GM23338 (cell line): ENCODE data around the gene RSRC1. TPM values are rescaled to one million over a fixed set of nuclear protein-coding genes. Genes with fewer than 3 reads are reported as not detected.

Source experiments
- ATAC-seq: fragments of 200-7000 bp; cut with Tn5 transposase; 3 replicates; pipeline ENCODE4 v1.9.1; 2020
- DNase-seq: peaks from one replicate; pipeline ENCODE4 v3.0.0-alpha.2; 2015; ENCODE audit warnings: low spot score
- H2AFZ ChIP-seq: fragments of 200-600 bp; sonication (generic); 2 replicates; pipeline ENCODE4 v1.8.0; 2016; ENCODE audit warnings: antibody characterized with exemption, mild to moderate bottlenecking, moderate library complexity
- H3F3A ChIP-seq: fragments of 200-600 bp; sonication (generic); replicated peaks from 2 replicates; pipeline ENCODE4 v1.8.0; 2017; ENCODE audit warnings: antibody characterized with exemption, mixed run types, low read depth
- H3K27ac ChIP-seq: fragments of 200-600 bp; sonication (generic); 2 replicates; pipeline ENCODE4 v1.6.1; 2016; ENCODE audit warnings: low read depth
- H3K27me3 ChIP-seq: fragments of 200-600 bp; sonication (generic); 2 replicates; pipeline ENCODE4 v1.8.0; 2016; ENCODE audit warnings: mild to moderate bottlenecking, mixed run types, moderate library complexity; ENCODE audit not compliant: insufficient read depth
- H3K36me3 ChIP-seq: fragments of 200-600 bp; sonication (generic); 2 replicates; pipeline ENCODE4 v1.8.0; 2016; ENCODE audit warnings: mild to moderate bottlenecking; ENCODE audit not compliant: insufficient read depth
- H3K4me1 ChIP-seq: fragments of 200-600 bp; sonication (generic); 2 replicates; pipeline ENCODE4 v1.8.0; 2016; ENCODE audit warnings: mild to moderate bottlenecking, moderate library complexity; ENCODE audit not compliant: insufficient read depth
- H3K4me2 ChIP-seq: fragments of 200-600 bp; sonication (generic); 2 replicates; pipeline ENCODE4 v1.7.1; 2017; ENCODE audit warnings: mixed run types
- H3K4me3 ChIP-seq: fragments of 200-600 bp; sonication (generic); 2 replicates; pipeline ENCODE4 v1.6.1; 2016; ENCODE audit warnings: mixed run types
- H3K79me2 ChIP-seq: fragments of 200-600 bp; sonication (generic); replicated peaks from 2 replicates; pipeline ENCODE4 v1.8.0; 2017; ENCODE audit warnings: mild to moderate bottlenecking; ENCODE audit not compliant: insufficient read depth
- H3K9me2 ChIP-seq: fragments of 200-600 bp; sonication (generic); 2 replicates; pipeline ENCODE4 v1.8.0; 2017; ENCODE audit not compliant: insufficient read depth
- H4K20me1 ChIP-seq: fragments of 200-600 bp; sonication (generic); replicated peaks from 2 replicates; pipeline ENCODE4 v1.8.0; 2017; ENCODE audit warnings: mild to moderate bottlenecking; ENCODE audit not compliant: insufficient read depth
- H3K27ac Mint-ChIP-seq: 2 replicates; pipeline ENCODE4 v1.8.0; 2020; ENCODE audit warnings: inconsistent platforms, mild to moderate bottlenecking, moderate library complexity, mixed read lengths
- H3K27me3 Mint-ChIP-seq: 3 replicates; pipeline ENCODE4 v1.8.0; 2022; ENCODE audit warnings: low read depth, mild to moderate bottlenecking, moderate library complexity, mixed read lengths, inconsistent platforms; ENCODE audit not compliant: insufficient read depth, poor library complexity
- H3K36me3 Mint-ChIP-seq: 3 replicates; pipeline ENCODE4 v1.8.0; 2021; ENCODE audit warnings: low read depth, mild to moderate bottlenecking, inconsistent platforms, moderate library complexity, mixed read lengths
- H3K4me1 Mint-ChIP-seq: 3 replicates; pipeline ENCODE4 v1.8.0; 2020; ENCODE audit warnings: mild to moderate bottlenecking, inconsistent platforms, mixed read lengths
- H3K4me3 Mint-ChIP-seq: 3 replicates; pipeline ENCODE4 v1.8.0; 2021; ENCODE audit warnings: moderate library complexity, mild to moderate bottlenecking, inconsistent platforms, mixed read lengths
- H3K9me3 Mint-ChIP-seq: 3 replicates; pipeline ENCODE4 v1.8.0; 2020; ENCODE audit warnings: moderate library complexity, mild to moderate bottlenecking, inconsistent platforms, mixed read lengths
- EZH2 ChIP-seq: fragments of 200-600 bp; sonication (generic); IDR thresholded peaks from one replicate; pipeline ENCODE4 v1.8.0; 2017; ENCODE audit warnings: antibody characterized with exemption, mild to moderate bottlenecking, low read depth; ENCODE audit not compliant: unreplicated experiment
- JUNB ChIP-seq: IDR thresholded peaks from one replicate; pipeline ENCODE4 v1.6.1; 2016; ENCODE audit warnings: antibody characterized with exemption; ENCODE audit not compliant: unreplicated experiment
- POLR2AphosphoS5 ChIP-seq: IDR thresholded peaks from 2 replicates; pipeline ENCODE4 v1.6.1; 2016; ENCODE audit warnings: antibody characterized with exemption, low read depth
- STAT1 ChIP-seq: IDR thresholded peaks from one replicate; pipeline ENCODE4 v1.6.1; 2016; ENCODE audit warnings: antibody characterized with exemption; ENCODE audit not compliant: unreplicated experiment
- ZNF114 ChIP-seq: fragments of 250-450 bp; sonication (Bioruptor Pico); IDR thresholded peaks from 2 replicates; pipeline ENCODE4 v1.5.0; 2020; ENCODE audit warnings: mild to moderate bottlenecking, moderate library complexity
- ZNF331 ChIP-seq: fragments of 250-450 bp; sonication (Bioruptor Pico); IDR thresholded peaks from 2 replicates; pipeline ENCODE4 v1.5.0; 2020; ENCODE audit warnings: low read depth, mild to moderate bottlenecking, moderate library complexity
- polyA plus RNA-seq: library from polyadenylated mRNA; unstranded; fragments of >200 nt; fragmentation: Nextera tagmentation; extraction: Ambion mirVana; gene quantifications from 2 replicates; pipeline ENCODE4 v1.2.1, GENCODE V29; 2016
- total RNA-seq: library from RNA; depleted of rRNA; stranded (reverse); fragments of >200 nt; shearing (Covaris generic); gene quantifications from 2 replicates; pipeline ENCODE4 v1.2.3, GENCODE V29; 2014
- TF ChIP-seq, protein P1 (sequence below): fragments of 250-450 bp; sonication (Bioruptor Pico); IDR thresholded peaks from 2 replicates; pipeline ENCODE4 v1.5.0; 2020; ENCODE audit warnings: mild to moderate bottlenecking, moderate library complexity
- TF ChIP-seq, protein P2 (sequence below), 2 experiments: fragments of 200-600 bp in 1 of 2; sonication (generic) in 1 of 2; conservative IDR thresholded peaks; 2 replicates each; pipeline versions ENCODE4 v1.5.1 to v1.6.1; 2016 to 2017; ENCODE audit warnings: antibody characterized with exemption in 2 of 2, low read depth in 2 of 2, mild to moderate bottlenecking in 2 of 2, moderate library complexity in 1 of 2
- TF ChIP-seq, protein P3 (sequence below): IDR thresholded peaks from 2 replicates; pipeline ENCODE4 v1.6.1; 2016; ENCODE audit warnings: antibody characterized with exemption

The RSRC1 gene
- total and polyA plus RNA-seq, 2 experiments from 2014 or later, result 32.5 to 76.8 TPM

DNA sequence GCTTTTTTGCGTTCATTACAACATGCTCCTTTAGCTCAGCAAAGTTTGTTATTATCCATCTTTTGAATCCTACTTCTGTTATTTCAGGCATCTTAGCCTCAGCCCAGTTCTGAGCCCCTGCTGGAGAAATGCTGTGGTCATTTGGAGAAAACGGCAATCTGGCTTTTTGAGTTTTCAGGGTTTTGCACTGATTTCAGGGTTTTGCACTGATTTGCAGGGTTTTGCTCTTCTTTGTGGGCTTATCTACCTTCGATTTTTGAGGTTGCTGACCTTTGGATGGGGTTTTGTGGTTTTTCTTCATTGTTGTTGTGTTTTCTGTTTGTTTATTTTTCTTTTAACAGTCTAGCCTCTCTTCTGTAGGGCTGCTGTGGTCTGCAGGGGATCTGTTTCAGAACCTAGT lies 137.4 kb downstream of the RSRC1 start (continued):
- TF ChIP-seq, protein P1, sequence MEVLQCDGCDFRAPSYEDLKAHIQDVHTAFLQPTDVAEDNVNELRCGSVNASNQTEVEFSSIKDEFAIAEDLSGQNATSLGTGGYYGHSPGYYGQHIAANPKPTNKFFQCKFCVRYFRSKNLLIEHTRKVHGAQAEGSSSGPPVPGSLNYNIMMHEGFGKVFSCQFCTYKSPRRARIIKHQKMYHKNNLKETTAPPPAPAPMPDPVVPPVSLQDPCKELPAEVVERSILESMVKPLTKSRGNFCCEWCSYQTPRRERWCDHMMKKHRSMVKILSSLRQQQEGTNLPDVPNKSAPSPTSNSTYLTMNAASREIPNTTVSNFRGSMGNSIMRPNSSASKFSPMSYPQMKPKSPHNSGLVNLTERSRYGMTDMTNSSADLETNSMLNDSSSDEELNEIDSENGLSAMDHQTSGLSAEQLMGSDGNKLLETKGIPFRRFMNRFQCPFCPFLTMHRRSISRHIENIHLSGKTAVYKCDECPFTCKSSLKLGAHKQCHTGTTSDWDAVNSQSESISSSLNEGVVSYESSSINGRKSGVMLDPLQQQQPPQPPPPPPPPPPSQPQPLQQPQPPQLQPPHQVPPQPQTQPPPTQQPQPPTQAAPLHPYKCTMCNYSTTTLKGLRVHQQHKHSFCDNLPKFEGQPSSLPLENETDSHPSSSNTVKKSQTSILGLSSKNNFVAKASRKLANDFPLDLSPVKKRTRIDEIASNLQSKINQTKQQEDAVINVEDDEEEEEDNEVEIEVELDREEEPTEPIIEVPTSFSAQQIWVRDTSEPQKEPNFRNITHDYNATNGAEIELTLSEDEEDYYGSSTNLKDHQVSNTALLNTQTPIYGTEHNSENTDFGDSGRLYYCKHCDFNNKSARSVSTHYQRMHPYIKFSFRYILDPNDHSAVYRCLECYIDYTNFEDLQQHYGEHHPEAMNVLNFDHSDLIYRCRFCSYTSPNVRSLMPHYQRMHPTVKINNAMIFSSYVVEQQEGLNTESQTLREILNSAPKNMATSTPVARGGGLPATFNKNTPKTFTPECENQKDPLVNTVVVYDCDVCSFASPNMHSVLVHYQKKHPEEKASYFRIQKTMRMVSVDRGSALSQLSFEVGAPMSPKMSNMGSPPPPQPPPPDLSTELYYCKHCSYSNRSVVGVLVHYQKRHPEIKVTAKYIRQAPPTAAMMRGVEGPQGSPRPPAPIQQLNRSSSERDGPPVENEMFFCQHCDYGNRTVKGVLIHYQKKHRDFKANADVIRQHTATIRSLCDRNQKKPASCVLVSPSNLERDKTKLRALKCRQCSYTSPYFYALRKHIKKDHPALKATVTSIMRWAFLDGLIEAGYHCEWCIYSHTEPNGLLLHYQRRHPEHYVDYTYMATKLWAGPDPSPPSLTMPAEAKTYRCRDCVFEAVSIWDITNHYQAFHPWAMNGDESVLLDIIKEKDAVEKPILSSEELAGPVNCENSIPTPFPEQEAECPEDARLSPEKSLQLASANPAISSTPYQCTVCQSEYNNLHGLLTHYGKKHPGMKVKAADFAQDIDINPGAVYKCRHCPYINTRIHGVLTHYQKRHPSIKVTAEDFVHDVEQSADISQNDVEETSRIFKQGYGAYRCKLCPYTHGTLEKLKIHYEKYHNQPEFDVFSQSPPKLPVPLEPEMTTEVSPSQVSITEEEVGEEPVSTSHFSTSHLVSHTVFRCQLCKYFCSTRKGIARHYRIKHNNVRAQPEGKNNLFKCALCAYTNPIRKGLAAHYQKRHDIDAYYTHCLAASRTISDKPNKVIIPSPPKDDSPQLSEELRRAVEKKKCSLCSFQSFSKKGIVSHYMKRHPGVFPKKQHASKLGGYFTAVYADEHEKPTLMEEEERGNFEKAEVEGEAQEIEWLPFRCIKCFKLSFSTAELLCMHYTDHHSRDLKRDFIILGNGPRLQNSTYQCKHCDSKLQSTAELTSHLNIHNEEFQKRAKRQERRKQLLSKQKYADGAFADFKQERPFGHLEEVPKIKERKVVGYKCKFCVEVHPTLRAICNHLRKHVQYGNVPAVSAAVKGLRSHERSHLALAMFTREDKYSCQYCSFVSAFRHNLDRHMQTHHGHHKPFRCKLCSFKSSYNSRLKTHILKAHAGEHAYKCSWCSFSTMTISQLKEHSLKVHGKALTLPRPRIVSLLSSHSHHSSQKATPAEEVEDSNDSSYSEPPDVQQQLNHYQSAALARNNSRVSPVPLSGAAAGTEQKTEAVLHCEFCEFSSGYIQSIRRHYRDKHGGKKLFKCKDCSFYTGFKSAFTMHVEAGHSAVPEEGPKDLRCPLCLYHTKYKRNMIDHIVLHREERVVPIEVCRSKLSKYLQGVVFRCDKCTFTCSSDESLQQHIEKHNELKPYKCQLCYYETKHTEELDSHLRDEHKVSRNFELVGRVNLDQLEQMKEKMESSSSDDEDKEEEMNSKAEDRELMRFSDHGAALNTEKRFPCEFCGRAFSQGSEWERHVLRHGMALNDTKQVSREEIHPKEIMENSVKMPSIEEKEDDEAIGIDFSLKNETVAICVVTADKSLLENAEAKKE (CRISPR knock-in tag), result no peak
- TF ChIP-seq, protein P2, sequence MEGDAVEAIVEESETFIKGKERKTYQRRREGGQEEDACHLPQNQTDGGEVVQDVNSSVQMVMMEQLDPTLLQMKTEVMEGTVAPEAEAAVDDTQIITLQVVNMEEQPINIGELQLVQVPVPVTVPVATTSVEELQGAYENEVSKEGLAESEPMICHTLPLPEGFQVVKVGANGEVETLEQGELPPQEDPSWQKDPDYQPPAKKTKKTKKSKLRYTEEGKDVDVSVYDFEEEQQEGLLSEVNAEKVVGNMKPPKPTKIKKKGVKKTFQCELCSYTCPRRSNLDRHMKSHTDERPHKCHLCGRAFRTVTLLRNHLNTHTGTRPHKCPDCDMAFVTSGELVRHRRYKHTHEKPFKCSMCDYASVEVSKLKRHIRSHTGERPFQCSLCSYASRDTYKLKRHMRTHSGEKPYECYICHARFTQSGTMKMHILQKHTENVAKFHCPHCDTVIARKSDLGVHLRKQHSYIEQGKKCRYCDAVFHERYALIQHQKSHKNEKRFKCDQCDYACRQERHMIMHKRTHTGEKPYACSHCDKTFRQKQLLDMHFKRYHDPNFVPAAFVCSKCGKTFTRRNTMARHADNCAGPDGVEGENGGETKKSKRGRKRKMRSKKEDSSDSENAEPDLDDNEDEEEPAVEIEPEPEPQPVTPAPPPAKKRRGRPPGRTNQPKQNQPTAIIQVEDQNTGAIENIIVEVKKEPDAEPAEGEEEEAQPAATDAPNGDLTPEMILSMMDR (conservative IDR thresholded peaks at IDR 0.05; ENCODE audit: low read depth in 2 of 2), result no peak
- no peak for TF ChIP-seq EZH2
- TF ChIP-seq POLR2AphosphoS5, result no peak
- no peak for TF ChIP-seq JUNB
- no peak for TF ChIP-seq ZNF114 (CRISPR knock-in tag)

DNA sequence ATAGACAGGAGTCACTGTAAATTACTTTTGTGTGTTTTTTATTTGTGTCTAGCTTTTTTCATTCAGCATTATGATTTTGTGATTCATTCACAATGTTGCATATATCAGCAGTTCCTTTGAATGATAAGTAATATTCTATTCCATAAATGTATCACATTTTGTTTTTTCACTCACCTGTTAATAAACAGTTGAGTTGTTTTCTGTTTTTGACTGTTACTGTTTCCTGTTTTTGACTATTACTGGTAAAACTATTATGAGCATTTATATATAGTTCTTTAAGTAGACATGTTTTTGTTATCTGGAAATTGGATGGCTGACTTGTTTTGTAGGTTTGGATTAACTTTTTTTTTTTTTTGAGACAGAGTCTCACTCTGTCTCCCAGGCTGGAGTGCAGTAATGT lies 138.4 kb downstream of the RSRC1 start:
- Histone ChIP-seq H3F3A (no peaks in the 10 kb centered on the region), H3K27ac (no peak overlapping the region), H3K9me2 (no peaks in the 10 kb centered on the region), H3K79me2 (no peaks in the 10 kb centered on the region), H3K4me3 (no peak overlapping the region), H2AFZ (no peak overlapping the region), H3K4me1 (peaks cover 8% of the 10 kb centered on the region; the same call in 1 of the 2 replicates), H3K36me3 (no peaks in the 10 kb centered on the region), H3K4me2 (no peak overlapping the region), H4K20me1 (no peaks in the 10 kb centered on the region), H3K27me3 (no peaks in the 10 kb centered on the region)
- H3K27me3 Mint-ChIP-seq, result peaks cover 3% of the 10 kb centered on the region
- H3K4me3 Mint-ChIP-seq, result no peak overlapping the region
- no peak overlapping the region for H3K27ac Mint-ChIP-seq
- peaks cover 10% of the 10 kb centered on the region for H3K4me1 Mint-ChIP-seq
- DNase-seq (no peak), ATAC-seq (no peak)
- H3K36me3 Mint-ChIP-seq, result peaks cover 8% of the 10 kb centered on the region; the same call in 2 of the 3 replicates
- peaks cover 3% of the 10 kb centered on the region; the same call in 1 of the 3 replicates for H3K9me3 Mint-ChIP-seq
- TF ChIP-seq STAT1, result no peak
- TF ChIP-seq ZNF114 (CRISPR knock-in tag), result no peak
- TF ChIP-seq JUNB, result no peak
- TF ChIP-seq, protein P2 (conservative IDR thresholded peaks at IDR 0.05; ENCODE audit: low read depth in 2 of 2), result no peak
- TF ChIP-seq POLR2AphosphoS5, result no peak
- TF ChIP-seq, protein P3, sequence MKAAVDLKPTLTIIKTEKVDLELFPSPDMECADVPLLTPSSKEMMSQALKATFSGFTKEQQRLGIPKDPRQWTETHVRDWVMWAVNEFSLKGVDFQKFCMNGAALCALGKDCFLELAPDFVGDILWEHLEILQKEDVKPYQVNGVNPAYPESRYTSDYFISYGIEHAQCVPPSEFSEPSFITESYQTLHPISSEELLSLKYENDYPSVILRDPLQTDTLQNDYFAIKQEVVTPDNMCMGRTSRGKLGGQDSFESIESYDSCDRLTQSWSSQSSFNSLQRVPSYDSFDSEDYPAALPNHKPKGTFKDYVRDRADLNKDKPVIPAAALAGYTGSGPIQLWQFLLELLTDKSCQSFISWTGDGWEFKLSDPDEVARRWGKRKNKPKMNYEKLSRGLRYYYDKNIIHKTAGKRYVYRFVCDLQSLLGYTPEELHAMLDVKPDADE, result no peak
- no peak for TF ChIP-seq ZNF331 (CRISPR knock-in tag)
